Measurements from ENCODE around the gene CKM.

DNA sequence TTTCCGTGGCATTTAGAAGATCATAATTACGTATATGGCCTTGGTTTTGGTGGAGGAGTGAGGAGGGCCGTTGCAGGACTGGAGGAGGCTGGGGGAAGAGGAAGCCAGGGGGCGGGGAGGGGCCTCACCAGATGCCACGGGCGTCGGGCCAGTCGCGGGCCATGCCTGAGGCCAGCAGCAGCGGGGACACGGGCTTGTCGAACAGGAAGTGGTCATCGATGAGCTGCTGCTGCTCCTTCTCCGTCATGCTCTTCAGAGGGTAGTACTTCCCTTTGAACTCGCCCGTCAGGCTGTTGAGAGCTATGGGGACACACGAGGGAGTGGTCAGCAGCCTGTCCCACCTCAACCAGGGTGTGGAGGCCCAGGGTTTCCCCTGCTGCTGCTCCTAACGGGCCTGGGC lies 11.1 kb downstream of the CKM start:
- TF ChIP-seq, protein P1, sequence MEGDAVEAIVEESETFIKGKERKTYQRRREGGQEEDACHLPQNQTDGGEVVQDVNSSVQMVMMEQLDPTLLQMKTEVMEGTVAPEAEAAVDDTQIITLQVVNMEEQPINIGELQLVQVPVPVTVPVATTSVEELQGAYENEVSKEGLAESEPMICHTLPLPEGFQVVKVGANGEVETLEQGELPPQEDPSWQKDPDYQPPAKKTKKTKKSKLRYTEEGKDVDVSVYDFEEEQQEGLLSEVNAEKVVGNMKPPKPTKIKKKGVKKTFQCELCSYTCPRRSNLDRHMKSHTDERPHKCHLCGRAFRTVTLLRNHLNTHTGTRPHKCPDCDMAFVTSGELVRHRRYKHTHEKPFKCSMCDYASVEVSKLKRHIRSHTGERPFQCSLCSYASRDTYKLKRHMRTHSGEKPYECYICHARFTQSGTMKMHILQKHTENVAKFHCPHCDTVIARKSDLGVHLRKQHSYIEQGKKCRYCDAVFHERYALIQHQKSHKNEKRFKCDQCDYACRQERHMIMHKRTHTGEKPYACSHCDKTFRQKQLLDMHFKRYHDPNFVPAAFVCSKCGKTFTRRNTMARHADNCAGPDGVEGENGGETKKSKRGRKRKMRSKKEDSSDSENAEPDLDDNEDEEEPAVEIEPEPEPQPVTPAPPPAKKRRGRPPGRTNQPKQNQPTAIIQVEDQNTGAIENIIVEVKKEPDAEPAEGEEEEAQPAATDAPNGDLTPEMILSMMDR (conservative IDR thresholded peaks at IDR 0.05 in 1 of 2, IDR thresholded peaks at IDR 0.05 in 1 of 2; ENCODE audit: low read depth in 1 of 2, low read length in 2 of 2): no peak
- no peak for TF ChIP-seq EZH2 (IDR thresholded peaks at IDR 0.05; ENCODE audit: low read length, missing control alignments)

Measured in fibroblast of lung (primary cell).